ENCODE measurements around the gene SLC9A7.

Gene SLC9A7

GRCh38 chrX:46698691-46699090 lies 60.2 kb downstream of the SLC9A7 start:
- ChIA-PET POLR2A (no interaction called here), CTCF (interaction anchor here (2.1 kb wide), 1 partner anchor 14 kb away, joined by 7 read pairs; no protein-coding TSS in a partner anchor)
- no peak overlapping the region for H3K4me3 ChIP-seq (ENCODE audit: low read depth, low read length)
- H3K36me3 ChIP-seq (ENCODE audit: control insufficient read depth in 2 of 2, insufficient read depth in 1 of 2, low read length in 2 of 2) = no peaks in the 10 kb centered on the region
- no peaks in the 10 kb centered on the region for H3K9me3 ChIP-seq (ENCODE audit: control insufficient read depth, insufficient read depth, low read depth, low read length)
- TF ChIP-seq ZNF155 (tag by site-specific recombination; IDR thresholded peaks at IDR 0.05) (no peak), ZNF19 (tag by site-specific recombination; IDR thresholded peaks at IDR 0.05; ENCODE audit: low read depth) (no peak), ZNF626 (tag by site-specific recombination; IDR thresholded peaks at IDR 0.05) (no peak), MYNN (tag by site-specific recombination; IDR thresholded peaks at IDR 0.05; ENCODE audit: borderline replicate concordance) (no peak), ZNF174 (tag by site-specific recombination; IDR thresholded peaks at IDR 0.05) (no peak), ZNF398 (tag by site-specific recombination; IDR thresholded peaks at IDR 0.05) (no peak), ZNF214 (tag by site-specific recombination; IDR thresholded peaks at IDR 0.05; ENCODE audit: borderline replicate concordance) (no peak), ZNF202 (tag by site-specific recombination; IDR thresholded peaks at IDR 0.05; ENCODE audit: borderline replicate concordance) (no peak)
- TF ChIP-seq, protein P1, sequence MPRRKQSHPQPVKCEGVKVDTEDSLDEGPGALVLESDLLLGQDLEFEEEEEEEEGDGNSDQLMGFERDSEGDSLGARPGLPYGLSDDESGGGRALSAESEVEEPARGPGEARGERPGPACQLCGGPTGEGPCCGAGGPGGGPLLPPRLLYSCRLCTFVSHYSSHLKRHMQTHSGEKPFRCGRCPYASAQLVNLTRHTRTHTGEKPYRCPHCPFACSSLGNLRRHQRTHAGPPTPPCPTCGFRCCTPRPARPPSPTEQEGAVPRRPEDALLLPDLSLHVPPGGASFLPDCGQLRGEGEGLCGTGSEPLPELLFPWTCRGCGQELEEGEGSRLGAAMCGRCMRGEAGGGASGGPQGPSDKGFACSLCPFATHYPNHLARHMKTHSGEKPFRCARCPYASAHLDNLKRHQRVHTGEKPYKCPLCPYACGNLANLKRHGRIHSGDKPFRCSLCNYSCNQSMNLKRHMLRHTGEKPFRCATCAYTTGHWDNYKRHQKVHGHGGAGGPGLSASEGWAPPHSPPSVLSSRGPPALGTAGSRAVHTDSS (tag by site-specific recombination; IDR thresholded peaks at IDR 0.05) = no peak
- H3K4me1 ChIP-seq (ENCODE audit: control insufficient read depth, insufficient read depth, low read length) = no peaks in the 10 kb centered on the region
- H3K27ac ChIP-seq (ENCODE audit: extremely low read depth, low read depth, low read length) = no peak overlapping the region

GRCh38 chrX:46695491-46695890 lies 63.4 kb downstream of the SLC9A7 start:
- Histone ChIP-seq H3K36me3 (ENCODE audit: control insufficient read depth in 2 of 2, insufficient read depth in 1 of 2, low read length in 2 of 2) (no peaks in the 10 kb centered on the region), H3K4me3 (ENCODE audit: low read depth, low read length) (no peak overlapping the region), H3K27ac (ENCODE audit: extremely low read depth, low read depth, low read length) (no peak overlapping the region), H3K4me1 (ENCODE audit: control insufficient read depth, insufficient read depth, low read length) (no peaks in the 10 kb centered on the region), H3K9me3 (ENCODE audit: control insufficient read depth, insufficient read depth, low read depth, low read length) (no peaks in the 10 kb centered on the region)
- POLR2A ChIA-PET = no interaction called here
- CTCF ChIA-PET = no interaction called here
- TF ChIP-seq ZNF266 (tag by site-specific recombination; IDR thresholded peaks at IDR 0.05; ENCODE audit: low read depth) (no peak), ZNF670 (tag by site-specific recombination; IDR thresholded peaks at IDR 0.05; ENCODE audit: low read depth) (no peak), ZNF530 (tag by site-specific recombination; IDR thresholded peaks at IDR 0.05; ENCODE audit: low read depth) (no peak), ZNF157 (tag by site-specific recombination; IDR thresholded peaks at IDR 0.05) (no peak), ZNF518A (tag by site-specific recombination; conservative IDR thresholded peaks at IDR 0.05; ENCODE audit: low read depth) (no peak), ZNF843 (tag by site-specific recombination; IDR thresholded peaks at IDR 0.05) (no peak), SALL2 (tag by site-specific recombination; IDR thresholded peaks at IDR 0.05; ENCODE audit: borderline replicate concordance) (no peak), ZNF658 (tag by site-specific recombination; IDR thresholded peaks at IDR 0.05) (no peak), ZNF302 (tag by site-specific recombination; IDR thresholded peaks at IDR 0.05; ENCODE audit: low read depth) (no peak), ZNF416 (tag by site-specific recombination; IDR thresholded peaks at IDR 0.05) (no peak), ZBTB26 (tag by site-specific recombination; optimal IDR thresholded peaks at IDR 0.05) (no peak)
- TF ChIP-seq, protein P2, sequence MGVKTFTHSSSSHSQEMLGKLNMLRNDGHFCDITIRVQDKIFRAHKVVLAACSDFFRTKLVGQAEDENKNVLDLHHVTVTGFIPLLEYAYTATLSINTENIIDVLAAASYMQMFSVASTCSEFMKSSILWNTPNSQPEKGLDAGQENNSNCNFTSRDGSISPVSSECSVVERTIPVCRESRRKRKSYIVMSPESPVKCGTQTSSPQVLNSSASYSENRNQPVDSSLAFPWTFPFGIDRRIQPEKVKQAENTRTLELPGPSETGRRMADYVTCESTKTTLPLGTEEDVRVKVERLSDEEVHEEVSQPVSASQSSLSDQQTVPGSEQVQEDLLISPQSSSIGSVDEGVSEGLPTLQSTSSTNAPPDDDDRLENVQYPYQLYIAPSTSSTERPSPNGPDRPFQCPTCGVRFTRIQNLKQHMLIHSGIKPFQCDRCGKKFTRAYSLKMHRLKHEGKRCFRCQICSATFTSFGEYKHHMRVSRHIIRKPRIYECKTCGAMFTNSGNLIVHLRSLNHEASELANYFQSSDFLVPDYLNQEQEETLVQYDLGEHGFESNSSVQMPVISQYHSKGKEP (tag by site-specific recombination; IDR thresholded peaks at IDR 0.05) = no peak
